DMS53 (cell line): ENCODE results near the gene GPR35.
A peak's percentile ranks its signal among the peaks of the same experiment; 100 is the strongest.
"Not testable (repeated sequence)": the region's sequence is repeated elsewhere in the genome, so short reads cannot be mapped to it uniquely, and the experiment has no call there.

ENCODE experiments used
- DNase-seq: peaks from one replicate; lab custom pipeline; 2025; lab: John Stamatoyannopoulos, UW

The GPR35 gene

GRCh38 chr2:240639566-240639965, 14.3 kb downstream of the GPR35 start:
- no peak for DNase-seq

- DNase-seq = peak; percentile 82
Observed at GRCh38 chr2:240640939-240641338, 15.7 kb downstream of the GPR35 start.

- no peak for DNase-seq
Observed at GRCh38 chr2:240642061-240642805, 17.0 kb downstream of the GPR35 start.

GRCh38 chr2:240642806-240643092, 17.5 kb downstream of the GPR35 start:
- no peak for DNase-seq

- DNase-seq = no peak
Observed at GRCh38 chr2:240643093-240643810, 18.0 kb downstream of the GPR35 start.

- no peak for DNase-seq
Observed at GRCh38 chr2:240643811-240644150, 18.5 kb downstream of the GPR35 start.

DNA sequence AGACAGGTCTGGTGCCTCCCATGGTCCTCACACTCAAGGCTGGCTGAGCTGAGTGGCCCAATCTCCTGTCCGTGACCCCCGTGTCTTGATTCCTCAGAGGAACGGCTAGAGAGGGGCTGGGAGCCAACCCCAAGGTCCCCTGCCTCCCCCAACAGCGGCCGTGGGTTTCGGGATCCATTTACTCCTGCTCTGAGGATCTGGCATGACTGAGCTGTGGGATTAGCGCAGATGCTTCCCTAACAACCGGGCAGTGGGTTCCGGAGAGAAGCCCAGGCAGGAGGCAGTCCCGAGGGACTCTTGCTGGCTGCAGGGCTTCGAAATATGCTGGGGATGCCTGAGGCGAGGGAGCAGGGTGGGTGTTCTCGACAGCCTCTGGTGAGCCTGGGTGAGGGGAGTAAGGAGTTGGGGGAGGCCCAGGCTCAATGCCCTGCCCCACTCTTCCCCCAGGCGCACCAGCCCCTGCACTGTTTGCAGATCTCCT, 18.9 kb downstream of the GPR35 start:
- no peak for DNase-seq

DNA sequence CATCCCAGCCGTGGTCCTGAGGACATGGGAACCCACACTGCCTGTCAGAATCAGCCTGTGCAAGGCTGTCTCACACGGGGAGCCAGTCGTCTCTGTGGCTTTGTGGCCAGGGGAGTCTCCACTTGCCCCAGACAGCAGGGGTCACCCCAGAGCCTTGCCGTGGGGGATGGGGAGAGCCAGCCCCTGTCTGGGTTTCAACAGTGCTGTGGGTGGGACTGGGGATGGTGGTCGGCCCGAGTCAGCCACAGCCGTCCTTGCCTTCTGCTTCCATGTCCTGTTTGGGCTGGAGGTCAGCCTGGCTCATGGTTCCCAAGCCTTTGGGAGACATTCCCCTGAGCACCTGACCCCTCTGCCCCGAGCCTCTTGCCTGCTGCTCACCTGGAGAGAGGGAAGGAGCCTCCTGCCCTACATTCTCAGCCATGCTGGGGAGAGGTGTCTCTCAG, 19.6 kb downstream of the GPR35 start:
- DNase-seq = no peak

DNA sequence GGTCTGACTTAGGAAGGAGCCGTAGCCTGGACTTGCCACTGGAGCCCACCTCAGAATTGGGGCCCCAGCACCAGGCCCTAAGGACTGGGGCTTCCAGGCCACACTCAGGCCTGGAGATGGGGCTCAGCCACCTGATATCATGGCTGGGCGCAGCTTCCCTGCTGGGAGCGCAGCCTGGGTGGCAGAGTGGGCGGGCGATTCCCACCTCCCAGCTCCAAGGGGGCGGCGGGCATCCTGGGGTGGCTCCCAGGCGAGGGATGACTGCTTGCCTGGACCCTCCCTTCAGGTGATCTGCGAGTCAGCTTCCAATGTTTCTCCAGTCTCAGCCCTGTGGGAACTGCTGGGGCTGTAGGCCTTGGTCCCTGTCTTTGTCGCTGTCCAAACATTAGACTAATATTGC, 20.1 kb downstream of the GPR35 start:
- no peak for DNase-seq

DNA sequence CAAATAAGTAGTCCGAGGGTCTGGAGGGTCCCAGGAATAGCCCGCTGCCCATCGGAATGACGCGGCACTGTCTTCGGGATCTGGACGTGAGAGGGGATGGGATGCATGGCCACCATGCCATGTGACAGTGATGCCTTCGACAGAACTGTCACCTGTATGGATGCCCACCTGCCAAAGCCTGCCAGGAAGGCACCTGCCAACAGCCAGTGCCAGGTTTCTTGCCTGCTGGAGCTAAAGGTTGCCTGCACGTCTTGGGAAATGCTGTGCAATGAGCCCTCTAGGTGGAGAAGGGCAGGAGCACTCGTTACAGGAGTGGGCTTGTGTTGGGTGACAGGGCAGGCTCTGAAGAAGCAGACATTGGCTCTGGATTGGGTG, 20.5 kb downstream of the GPR35 start:
- no peak for DNase-seq

DNA sequence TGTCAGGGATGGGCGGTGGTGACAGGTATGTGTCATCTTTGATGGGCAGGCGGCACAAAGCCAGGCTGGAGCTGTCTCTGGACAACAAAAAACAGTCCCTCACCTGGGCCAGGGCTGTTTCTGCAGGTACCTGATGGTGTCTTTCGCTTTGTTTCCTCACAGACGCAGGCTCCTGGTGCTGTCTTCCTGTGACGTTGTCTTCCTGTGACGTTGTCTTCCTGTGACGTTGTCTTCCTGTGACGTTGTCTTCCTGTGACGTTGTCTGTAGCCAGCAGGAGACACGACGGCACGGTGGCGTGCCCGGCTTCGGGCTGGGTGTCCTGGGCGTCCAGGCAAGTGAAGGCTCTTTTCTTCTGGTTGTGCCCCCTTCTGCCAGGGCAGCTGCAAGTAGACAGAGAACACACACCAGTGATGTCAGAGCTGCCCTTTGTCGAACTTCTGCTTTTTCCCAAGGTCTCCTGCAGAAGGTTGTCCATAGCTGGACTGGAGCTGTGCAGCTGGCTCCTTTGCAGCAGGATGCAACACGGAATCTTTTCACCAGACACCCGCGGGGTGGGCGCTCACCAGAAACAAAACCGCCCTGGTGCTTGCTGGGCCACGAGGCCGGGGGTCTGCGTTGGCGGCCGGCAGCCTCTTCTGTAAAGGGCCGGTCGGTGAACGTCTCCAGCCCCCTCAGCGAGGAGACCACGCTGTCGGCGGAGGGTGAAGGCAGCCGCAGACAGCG, 21.1 kb downstream of the GPR35 start:
- peak; percentile 68 for DNase-seq

DNA sequence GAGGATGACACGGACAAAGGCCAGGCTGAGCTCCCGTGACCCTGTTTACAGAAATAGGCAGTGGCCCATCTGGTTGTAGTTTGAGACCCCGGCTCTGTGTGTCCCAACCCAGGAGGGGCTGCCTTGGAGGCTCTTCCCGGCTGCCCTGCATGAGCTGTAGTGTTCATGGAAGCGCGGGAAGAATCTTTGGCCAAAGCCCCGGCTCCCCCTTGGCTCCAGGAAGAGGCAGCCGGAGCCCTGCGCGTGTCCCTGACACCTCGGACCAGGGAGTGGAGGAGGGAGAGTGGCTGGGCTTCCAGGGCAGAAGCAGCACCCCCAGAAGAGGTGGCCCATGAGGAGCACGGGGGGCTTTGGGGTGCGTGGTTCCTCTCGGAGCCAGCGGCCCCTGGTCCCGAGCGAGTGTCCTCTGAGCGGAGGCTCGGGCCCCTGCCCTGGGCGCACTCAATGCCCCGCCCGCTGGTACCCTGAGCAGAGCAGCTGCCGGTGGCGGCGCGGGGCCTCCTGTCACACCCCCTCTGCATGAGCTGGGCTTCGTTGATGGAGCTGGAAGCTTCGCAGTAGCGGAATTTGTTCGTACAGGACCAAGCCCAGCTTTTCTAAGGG, 21.7 kb downstream of the GPR35 start:
- DNase-seq = peak; percentile 46

- DNase-seq = no peak
Observed at GRCh38 chr2:240647503-240648154, 22.3 kb downstream of the GPR35 start.

DNA sequence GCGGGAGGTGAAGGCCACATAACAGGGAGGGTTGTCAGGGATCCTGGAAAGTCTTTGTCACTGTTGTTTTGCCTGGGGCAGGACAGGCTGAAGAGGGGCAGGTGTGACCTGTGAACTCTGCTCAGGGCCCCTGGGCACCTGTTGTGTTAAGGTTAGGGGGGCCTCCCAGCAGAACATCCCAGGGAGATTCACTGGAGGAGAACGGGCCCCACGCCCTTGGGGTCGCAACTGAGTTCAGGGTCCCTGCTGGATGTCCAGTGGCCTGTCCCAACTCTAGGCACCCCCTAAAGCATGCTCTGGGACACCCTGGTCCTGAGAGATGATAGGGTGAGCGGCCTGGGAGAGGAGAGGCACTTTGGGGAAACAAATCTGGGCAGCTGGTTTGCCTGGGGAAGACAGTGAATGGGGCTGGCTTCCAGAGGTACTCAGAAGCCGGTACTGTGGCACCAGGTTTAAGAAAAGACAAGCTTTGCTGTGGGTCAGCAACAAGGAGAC, 22.9 kb downstream of the GPR35 start:
- no peak for DNase-seq

DNA sequence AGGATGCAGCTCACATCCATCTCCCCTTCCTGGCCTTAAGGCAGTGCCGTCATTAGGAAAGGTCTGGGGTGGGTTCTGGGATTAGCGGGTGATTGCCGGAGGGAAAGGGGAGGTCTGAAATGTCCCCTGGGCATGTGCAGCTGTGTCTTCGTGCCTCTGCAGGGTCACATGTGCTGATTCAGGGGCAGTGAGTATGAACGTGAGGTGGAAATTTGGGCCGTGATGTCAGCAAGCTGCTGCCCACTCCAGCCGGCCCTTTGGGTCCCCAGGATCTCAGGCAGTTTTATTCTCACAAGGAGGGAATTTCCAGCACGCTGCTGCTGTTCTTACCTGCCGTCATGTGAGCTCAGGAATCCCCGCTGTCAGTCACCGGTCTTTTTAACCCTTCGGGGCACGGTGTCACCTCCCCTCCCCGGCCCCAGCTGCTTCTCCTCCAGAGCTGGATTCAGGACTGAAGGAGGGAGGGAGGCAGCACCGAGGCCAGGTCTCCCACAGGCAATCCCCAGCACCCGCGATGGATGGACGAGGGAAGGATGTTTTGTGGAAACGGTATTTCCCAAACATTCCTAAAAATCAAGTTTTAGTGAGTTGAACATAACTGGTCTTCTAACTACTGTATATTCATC, 23.5 kb downstream of the GPR35 start:
- no peak for DNase-seq

DNA sequence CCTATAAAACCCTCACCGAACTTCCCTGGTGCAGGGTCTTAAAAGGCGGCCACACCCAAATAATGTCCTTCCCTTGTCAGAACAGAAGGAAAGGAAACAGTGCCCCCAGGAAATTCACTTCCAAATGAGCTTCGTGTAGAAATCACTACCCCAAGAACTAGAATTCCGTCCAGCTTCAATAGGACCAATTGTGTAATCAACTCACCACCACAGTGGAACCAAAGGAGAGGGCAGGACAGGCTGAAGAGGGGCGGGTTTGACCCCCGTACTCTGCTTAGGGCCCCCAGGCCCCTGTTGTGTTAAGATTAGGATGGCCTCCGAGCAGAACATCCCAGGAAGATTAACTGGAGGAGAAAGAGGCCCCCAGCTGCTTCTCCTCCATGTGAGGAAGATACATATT, 24.1 kb downstream of the GPR35 start:
- no peak for DNase-seq

DNA sequence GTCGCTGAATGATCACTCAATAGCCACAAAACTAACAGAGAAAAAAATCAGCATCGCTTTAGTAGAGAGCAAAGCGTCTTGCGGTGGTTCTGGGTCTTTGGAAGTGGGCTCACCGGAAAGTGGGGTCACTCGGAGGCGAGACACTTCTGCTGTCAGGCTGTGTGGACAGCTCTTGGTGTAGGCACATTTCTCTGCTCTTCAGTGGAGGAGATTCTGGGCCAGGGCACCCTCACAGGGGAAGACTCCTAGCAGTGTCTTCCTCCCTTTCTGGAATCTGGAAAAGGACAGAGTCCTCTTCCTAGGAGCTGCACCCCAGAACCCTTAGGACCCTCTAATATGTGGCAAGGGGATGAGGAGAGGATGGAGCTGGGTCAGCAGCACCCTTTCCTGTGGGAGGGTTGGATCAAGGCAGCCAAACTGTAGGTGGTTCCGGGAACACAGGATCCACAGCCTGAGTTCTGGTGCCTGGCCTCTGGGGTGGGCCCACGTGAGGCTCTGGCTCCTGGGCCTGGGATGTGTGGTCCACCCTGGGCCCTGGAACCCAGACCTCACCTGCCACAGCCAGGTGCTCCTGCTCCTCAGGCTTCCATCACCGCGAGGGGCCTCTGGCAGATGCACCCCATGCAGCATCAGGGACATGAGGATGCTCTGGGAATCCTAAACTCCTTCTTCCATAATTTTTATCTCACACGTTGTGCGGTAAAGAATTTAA, 25.1 kb downstream of the GPR35 start:
- no peak for DNase-seq

GRCh38 chr2:240651185-240651584, 25.9 kb downstream of the GPR35 start:
- DNase-seq = no peak

GRCh38 chr2:240655931-240656886, 30.9 kb downstream of the GPR35 start:
- DNase-seq = no peak

DNA sequence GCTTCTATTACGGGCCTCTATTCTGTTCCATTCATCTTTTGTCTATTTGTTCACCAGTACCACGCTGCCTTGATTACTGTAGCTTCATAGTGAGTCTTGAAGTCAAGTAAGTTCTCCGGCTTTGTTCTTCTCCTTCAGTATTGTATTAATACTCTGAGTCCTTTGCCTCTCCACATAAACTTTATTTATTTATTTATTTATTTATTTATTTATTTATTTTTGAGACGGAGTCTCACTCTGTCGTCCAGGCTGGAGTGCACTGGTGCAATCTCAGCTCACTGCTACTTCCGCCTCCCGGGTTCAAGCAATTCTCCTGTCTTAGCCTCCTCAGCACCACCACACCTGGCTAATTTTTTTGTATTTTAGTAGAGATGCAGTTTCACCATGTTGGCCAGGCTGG, 34.6 kb downstream of the GPR35 start:
- not testable (repeated sequence) for DNase-seq
